ENCODE results near the gene GMDS. TPM values are rescaled to one million over a fixed set of nuclear protein-coding genes. Genes with fewer than 3 reads are reported as not detected.

Gene GMDS
- total and polyA plus RNA-seq, 2 of the 8 experiments (the other 6 are each of a cell fraction or from before 2014, with no cell fraction given), result 16.8 to 50.0 TPM

GRCh38 chr6:1672379-1672778 is 573.0 kb downstream of the GMDS start:
- Histone ChIP-seq H3K4ac (replicated peaks; ENCODE audit: insufficient read length, low read depth, low read length) (no peak overlapping the region), H2BK20ac (ENCODE audit: low read length) (no peak overlapping the region), H3K23me2 (ENCODE audit: low read depth, low read length) (no peaks in the 10 kb centered on the region), H3K36me3 (ENCODE audit: control insufficient read depth in 2 of 4, insufficient read depth in 4 of 4, low read length in 3 of 4) (no peaks in the 10 kb centered on the region), H3K4me1 (replicated peaks in 1 of 4; ENCODE audit: control insufficient read depth in 3 of 4, insufficient read depth in 4 of 4, low read length in 3 of 4) (no peaks in the 10 kb centered on the region), H3K9ac (replicated peaks in 1 of 4; ENCODE audit: extremely low read depth in 1 of 4, low read depth in 3 of 4, low read length in 3 of 4) (no peak overlapping the region), H3K4me2 (ENCODE audit: insufficient read depth in 1 of 2, low read depth in 2 of 2, low read length in 2 of 2) (no peak overlapping the region), H3K18ac (ENCODE audit: extremely low read depth, low read length) (no peak overlapping the region), H2BK5ac (ENCODE audit: low read depth, low read length) (no peak overlapping the region), H2AFZ (ENCODE audit: low read length) (no peak overlapping the region), H2AK5ac (ENCODE audit: low read depth, low read length) (no peak overlapping the region), H3K79me2 (ENCODE audit: control insufficient read depth in 1 of 2, insufficient read depth in 2 of 2, low read length in 2 of 2) (no peaks in the 10 kb centered on the region), H3K79me1 (ENCODE audit: low read depth, low read length) (no peaks in the 10 kb centered on the region), H2BK15ac (ENCODE audit: low read length) (no peak overlapping the region), H3K23ac (ENCODE audit: insufficient read length) (no peak overlapping the region), H3K14ac (ENCODE audit: insufficient read length) (no peak overlapping the region), H4K8ac (ENCODE audit: extremely low read depth, insufficient read depth, low read length) (no peak overlapping the region), H2BK120ac (replicated peaks; ENCODE audit: low read depth, low read length) (no peak overlapping the region), H3K9me3 (ENCODE audit: insufficient read depth in 2 of 2, low read depth in 1 of 2, low read length in 1 of 2) (no peaks in the 10 kb centered on the region), H2BK12ac (ENCODE audit: low read depth, low read length) (no peak overlapping the region), H4K20me1 (replicated peaks in 1 of 2; ENCODE audit: control insufficient read depth in 1 of 2, insufficient read depth in 2 of 2, low read length in 2 of 2) (no peaks in the 10 kb centered on the region), H3K27ac (ENCODE audit: low read depth, low read length) (no peak overlapping the region), H4K91ac (replicated peaks; ENCODE audit: insufficient read length, low read length) (no peak overlapping the region), H3K27me3 (replicated peaks in 1 of 4; ENCODE audit: control insufficient read depth in 3 of 4, extremely low read depth in 1 of 4, insufficient read depth in 3 of 4, low read length in 3 of 4) (no peaks in the 10 kb centered on the region), H3K4me3 (ENCODE audit: extremely low read depth in 1 of 4, insufficient read depth in 2 of 4, low read depth in 3 of 4, low read length in 4 of 4) (no peak overlapping the region), H3K56ac (replicated peaks; ENCODE audit: insufficient read length, low read depth, low read length) (no peak overlapping the region), H4K5ac (ENCODE audit: insufficient read length, low read depth, low read length) (no peak overlapping the region)
- FAIRE-seq (no peak), DNase-seq (ENCODE audit: low read depth in 1 of 2, low spot score in 2 of 2) (no peak)
- TF ChIP-seq POLR2AphosphoS5 (IDR thresholded peaks at IDR 0.05; ENCODE audit: low read depth, low read length) (no peak), USF2 (IDR thresholded peaks at IDR 0.05; ENCODE audit: low read length) (no peak)
- ChIA-PET POLR2A (ENCODE audit: partially characterized antibody) (no interaction called here), CTCF (ENCODE audit: partially characterized antibody) (no interaction called here)
- 100% methylated on average over 2 of the region's 2 CpGs; no CpG with 5 or more reads in 1 of the 2 experiments for WGBS, 2 experiments (ENCODE audit: extremely low coverage in 1 of 2, insufficient coverage in 1 of 2, insufficient read length in 1 of 2, insufficient replicate concordance in 2 of 2, low coverage in 1 of 2, low lambda C conversion rate in 2 of 2, missing lambda C conversion rate in 1 of 2)
